HG03432 (cell line): Measurements from ENCODE around the gene ZSCAN31.

Experiments
- ATAC-seq: cut with Tn5 transposase; IDR thresholded peaks from one replicate; pipeline ENCODE4 v1.9.1; 2021; ENCODE audit warnings: mild to moderate bottlenecking, moderate library complexity; ENCODE audit not compliant: unreplicated experiment

The ZSCAN31 gene

GRCh38 chr6:28353981-28354676 is 18.2 kb upstream of the ZSCAN31 start:
- ATAC-seq = no peak

DNA sequence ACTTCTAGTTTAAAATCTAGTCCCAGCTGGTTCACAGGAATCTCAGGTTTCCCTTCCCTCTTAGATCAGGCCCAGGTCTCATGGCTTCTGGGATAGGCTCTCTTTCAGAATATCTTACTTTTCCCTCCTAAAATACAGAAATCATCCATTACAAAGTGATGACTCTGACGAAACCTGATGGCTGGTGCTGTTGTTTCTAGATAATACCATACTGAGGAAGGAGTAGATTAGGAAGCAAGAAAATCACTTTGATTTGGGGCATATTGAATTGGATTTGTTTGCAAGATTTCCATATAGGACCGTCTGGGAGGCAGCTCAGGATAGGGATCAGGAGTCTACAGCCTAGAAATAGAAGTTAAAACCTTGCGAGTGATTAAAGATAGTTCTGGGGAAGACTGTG is 17.4 kb upstream of the ZSCAN31 start:
- ATAC-seq = no peak

GRCh38 chr6:28351493-28351925 is 15.6 kb upstream of the ZSCAN31 start:
- no peak for ATAC-seq

GRCh38 chr6:28351087-28351486 is 15.1 kb upstream of the ZSCAN31 start:
- ATAC-seq = no peak

DNA sequence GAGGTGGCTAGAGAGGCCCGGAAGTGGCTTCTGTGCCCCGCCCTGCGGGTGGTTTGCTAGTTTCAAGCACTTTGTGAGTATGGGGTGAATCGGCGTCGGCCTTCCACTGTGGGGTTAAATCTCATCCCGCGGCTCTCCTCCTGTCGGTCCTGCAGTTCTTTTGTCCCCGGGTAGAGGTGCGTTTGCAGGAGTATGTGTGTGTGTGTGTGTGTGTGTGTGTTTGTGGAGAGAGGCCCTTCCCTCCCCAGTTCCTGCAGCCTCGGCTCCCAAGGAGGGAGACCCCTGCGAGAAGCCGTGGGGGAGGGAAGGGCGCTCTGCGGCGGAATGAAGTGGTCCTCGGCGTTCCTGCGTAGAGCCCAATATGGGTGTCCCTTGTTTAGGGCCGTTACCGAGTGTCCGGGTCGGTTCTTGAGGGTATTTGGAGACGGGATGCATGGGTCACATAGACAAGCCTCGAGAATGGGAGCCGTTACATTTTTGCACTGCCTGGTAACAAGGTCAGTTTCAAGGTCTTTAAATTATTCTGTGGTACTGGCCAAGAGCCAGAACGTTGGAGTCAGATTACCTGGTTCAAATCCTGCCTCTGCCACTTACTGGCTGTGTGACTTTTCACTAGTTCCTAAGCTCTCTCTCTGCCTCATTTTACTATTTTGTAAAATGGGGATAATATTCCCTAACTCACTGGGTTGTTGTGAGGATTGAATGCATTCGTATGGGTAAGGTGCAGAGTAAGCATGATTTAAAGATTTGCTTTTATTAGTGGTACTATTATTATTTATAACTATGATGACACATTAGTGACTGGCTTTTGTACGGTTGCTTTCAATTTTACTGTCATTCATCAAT is 14.2 kb upstream of the ZSCAN31 start, which contains the start of gene ZKSCAN3:
Gene ZKSCAN3 (plus strand): TSS at position 56 of the 846 bp plus-strand sequence. CDS start 9,640 bp downstream, outside the sequence.
- peak; percentile 98 for ATAC-seq

- peak; percentile 10 for ATAC-seq
Observed at GRCh38 chr6:28349344-28349891, 13.5 kb upstream of the ZSCAN31 start.

DNA sequence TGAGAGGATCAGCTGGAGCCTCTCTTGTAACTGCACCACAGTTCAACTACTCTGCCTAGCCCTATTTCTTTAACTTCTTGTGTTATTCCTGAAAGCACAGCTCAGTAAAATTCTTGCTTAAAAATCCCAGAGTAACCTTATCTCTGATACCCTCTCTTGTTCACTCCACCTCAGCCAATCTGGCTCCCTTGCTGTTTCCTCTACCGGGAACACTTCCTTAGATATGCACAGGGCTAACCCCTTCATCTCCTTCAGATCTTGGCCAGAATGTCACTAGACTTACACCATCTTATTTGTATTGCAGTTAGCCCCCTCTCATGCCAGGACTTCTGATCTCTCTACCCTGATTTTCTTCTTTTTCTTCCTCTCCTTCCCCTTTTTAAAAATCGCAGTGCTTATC is 11.2 kb upstream of the ZSCAN31 start:
- ATAC-seq = no peak

DNA sequence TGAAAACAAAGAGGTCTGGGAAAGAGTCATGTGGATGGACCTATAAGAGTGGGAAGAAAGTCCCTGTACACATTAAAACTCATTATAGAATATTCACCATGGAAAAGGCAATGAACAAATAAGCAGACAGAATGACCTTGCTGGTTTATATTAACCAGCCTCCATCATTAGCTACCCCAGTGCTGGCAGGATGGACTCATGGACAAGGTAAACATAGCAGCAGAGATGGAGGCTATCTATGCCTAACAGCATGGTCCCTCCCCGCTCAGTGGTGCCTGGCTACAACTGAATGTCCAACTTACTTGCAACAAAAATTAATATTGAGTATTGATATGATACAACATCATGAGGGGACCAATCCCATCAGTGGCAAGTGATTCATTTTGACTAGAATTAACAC is 9.3 kb upstream of the ZSCAN31 start:
- ATAC-seq = no peak

GRCh38 chr6:28343898-28344677 is 8.1 kb upstream of the ZSCAN31 start:
- ATAC-seq = no peak

DNA sequence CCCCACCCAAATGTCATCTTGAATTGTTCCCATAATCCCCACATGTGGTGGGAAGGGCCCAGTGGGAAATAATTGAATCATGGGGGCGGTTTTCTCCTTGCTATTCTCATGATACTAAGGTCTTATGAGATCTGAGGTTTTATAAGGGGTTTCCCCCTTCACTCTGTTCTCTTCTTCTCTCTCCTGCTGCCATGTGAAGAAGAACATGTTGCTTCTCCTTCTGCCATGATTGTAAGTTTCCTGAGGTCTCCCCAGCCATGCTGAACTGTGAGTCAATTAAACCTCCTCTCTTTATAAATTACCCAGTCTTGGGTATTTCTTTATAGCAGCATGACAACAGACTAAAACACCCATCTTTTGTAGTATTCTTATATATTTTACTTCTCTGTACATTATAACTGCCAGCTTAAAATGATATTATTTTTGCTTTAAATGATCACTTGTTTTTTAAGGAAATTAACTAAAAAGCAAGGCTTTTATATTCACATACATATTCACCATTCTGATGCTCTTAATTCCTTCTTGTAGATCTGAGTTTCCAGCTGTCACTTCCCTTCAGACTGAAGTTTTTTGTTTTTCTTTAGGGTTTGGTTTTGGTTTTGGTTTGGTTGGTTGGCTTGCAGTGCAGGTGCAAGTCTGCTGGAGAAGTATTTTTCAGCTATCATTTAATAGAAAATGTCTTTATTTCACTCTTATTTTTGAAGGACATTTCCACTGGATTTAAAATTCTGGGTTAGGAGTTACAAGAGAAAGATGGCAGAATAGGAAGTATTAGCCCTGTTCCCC is 4.6 kb upstream of the ZSCAN31 start:
- no peak for ATAC-seq

DNA sequence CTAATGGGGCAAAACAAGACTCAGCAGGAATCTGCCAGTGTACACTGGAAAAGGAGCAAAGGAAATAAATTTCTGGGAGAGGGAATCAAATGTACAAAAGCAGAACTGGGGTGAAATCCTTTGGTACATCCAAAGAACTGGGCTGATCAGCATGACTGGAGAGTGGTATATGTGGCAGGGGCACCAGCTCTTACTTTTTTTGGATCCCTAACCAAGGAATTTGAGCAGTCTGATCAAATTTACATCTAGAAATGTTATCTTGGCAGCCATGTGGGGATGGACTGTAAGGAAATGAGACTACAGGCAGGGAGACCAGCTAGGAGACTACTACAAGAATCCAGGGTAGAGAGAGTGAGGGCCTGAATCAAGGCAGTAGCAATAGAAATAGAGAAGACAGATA is 1.2 kb upstream of the ZSCAN31 start:
- ATAC-seq = no peak

GRCh38 chr6:28336284-28337120 is 554 bp upstream of the ZSCAN31 start:
- peak; percentile 42 for ATAC-seq

DNA sequence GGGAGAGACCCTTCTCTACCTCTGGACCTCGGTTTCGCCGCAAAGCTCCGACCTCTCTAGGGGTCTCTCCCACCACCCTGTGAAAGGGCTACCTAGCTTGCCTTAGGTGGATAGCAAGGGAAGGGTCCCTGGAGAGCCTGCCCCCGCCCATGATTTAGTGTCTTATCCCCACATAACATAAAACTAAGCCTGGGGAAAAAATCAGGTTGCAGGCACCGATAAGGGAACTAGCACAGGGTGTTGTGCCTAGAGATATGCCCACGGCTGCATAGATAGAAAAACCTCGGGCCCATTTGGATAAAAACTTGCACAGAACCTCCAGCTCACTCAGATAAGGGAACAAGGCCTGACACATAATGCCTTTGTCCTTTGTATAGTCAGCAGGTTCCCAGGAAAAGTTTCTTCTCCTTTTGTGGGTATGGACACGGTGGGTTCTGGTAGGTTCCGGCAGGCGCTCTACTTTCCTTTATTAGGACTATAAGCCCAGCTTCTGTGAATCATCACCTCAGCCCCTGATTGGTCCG is 846 bp downstream of the ZSCAN31 start:
- no peak for ATAC-seq

GRCh38 chr6:28334286-28335039 is 1.5 kb downstream of the ZSCAN31 start:
- ATAC-seq = no peak

GRCh38 chr6:28333599-28334018 is 2.3 kb downstream of the ZSCAN31 start:
- no peak for ATAC-seq

- ATAC-seq = no peak
Observed at GRCh38 chr6:28333047-28333446, 2.9 kb downstream of the ZSCAN31 start.

DNA sequence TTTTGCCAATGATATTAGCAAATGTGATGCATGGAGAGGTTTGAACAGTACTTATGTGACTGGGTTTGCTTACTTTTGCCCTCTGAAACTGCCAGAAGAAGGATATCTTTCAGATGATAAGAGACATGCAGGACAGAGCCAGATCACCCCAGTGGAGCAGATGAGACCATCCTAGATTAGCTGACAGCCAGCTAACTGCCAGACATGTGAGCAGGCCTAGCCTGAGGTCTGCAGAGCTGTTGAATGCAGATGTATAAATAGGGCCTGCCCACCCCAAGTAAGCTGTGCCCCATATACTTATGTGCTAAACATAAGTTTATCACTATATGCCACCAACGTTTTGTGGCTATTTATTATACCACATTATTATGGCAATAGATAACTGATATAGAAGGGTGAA is 5.9 kb downstream of the ZSCAN31 start:
- ATAC-seq = no peak

- no peak for ATAC-seq
Observed at GRCh38 chr6:28326371-28326948, 9.5 kb downstream of the ZSCAN31 start.
